ENCODE measurements around the gene TFEB. TPM values are rescaled to one million over a fixed set of nuclear protein-coding genes. Genes with fewer than 3 reads are reported as not detected.

TFEB gene
- total RNA-seq, 1 donor, result 5.1 TPM

DNA sequence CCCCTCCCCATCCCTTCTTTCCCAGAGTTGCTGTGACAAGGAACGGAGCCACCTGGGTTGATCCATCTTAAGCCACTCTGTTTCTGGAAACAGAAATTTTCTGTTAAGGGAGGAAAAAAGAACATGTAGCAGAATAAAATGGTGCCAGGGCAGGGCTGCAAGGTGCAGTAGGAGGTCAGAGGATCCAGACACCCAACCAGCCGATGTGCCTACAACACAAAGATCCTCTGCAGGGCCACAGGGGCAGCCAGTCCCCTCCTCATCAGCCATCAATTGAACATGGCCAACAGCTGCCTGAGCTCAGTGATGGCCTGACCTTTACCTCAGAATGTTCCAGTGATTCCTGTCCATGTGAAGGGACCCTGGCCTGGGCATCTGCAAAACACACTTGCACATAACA lies 85.3 kb downstream of the TFEB start:
- Histone ChIP-seq H3K9me3 (ENCODE audit: low read depth, low read length) (no peaks in the 10 kb centered on the region), H3K4me3 (ENCODE audit: insufficient read depth, low read length) (no peak overlapping the region), H3K4me1 (ENCODE audit: insufficient read depth, low read length) (no peaks in the 10 kb centered on the region), H3K27me3 (ENCODE audit: insufficient read depth, low read length) (peaks cover 25% of the 10 kb centered on the region), H3K4me2 (ENCODE audit: insufficient read depth, low read length) (no peak overlapping the region), H3K36me3 (ENCODE audit: insufficient read depth, low read length) (no peaks in the 10 kb centered on the region), H3K79me2 (ENCODE audit: insufficient read depth, low read length) (no peaks in the 10 kb centered on the region), H3K27ac (ENCODE audit: low read depth, low read length) (no peak overlapping the region), H2AFZ (ENCODE audit: low read length) (no peak overlapping the region), H4K20me1 (ENCODE audit: insufficient read depth, low read length) (no peaks in the 10 kb centered on the region)
- peak; percentile 29 for DNase-seq (ENCODE audit: insufficient read length, low spot score, missing footprints)
- TF ChIP-seq, protein P1, sequence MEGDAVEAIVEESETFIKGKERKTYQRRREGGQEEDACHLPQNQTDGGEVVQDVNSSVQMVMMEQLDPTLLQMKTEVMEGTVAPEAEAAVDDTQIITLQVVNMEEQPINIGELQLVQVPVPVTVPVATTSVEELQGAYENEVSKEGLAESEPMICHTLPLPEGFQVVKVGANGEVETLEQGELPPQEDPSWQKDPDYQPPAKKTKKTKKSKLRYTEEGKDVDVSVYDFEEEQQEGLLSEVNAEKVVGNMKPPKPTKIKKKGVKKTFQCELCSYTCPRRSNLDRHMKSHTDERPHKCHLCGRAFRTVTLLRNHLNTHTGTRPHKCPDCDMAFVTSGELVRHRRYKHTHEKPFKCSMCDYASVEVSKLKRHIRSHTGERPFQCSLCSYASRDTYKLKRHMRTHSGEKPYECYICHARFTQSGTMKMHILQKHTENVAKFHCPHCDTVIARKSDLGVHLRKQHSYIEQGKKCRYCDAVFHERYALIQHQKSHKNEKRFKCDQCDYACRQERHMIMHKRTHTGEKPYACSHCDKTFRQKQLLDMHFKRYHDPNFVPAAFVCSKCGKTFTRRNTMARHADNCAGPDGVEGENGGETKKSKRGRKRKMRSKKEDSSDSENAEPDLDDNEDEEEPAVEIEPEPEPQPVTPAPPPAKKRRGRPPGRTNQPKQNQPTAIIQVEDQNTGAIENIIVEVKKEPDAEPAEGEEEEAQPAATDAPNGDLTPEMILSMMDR (IDR thresholded peaks at IDR 0.05; ENCODE audit: extremely low read depth, low read depth, low read length), result no peak

DNA sequence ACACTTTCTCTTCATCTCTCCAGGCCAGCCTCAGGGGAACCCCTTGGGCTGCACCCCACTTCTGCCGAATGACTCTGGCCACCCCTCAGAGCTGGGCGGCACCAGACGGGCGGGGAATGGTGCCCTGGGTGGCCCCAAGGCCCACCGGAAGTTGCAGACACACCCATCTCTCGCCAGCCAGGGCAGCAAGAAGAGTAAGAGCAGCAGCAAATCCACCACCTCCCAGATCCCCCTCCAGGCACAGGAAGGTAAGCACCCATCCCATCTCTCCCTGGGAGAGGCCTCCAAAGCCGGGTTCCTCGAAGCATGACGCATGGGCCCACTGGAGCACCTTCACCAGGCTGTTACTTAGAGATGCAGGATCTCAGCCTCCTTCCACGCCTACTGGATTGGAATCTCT lies 85.8 kb downstream of the TFEB start:
- Histone ChIP-seq H3K4me1 (ENCODE audit: insufficient read depth, low read length) (no peaks in the 10 kb centered on the region), H3K36me3 (ENCODE audit: insufficient read depth, low read length) (no peaks in the 10 kb centered on the region), H4K20me1 (ENCODE audit: insufficient read depth, low read length) (no peaks in the 10 kb centered on the region), H3K27me3 (ENCODE audit: insufficient read depth, low read length) (peaks cover 25% of the 10 kb centered on the region), H3K79me2 (ENCODE audit: insufficient read depth, low read length) (no peaks in the 10 kb centered on the region), H2AFZ (ENCODE audit: low read length) (no peak overlapping the region), H3K4me2 (ENCODE audit: insufficient read depth, low read length) (no peak overlapping the region), H3K4me3 (ENCODE audit: insufficient read depth, low read length) (no peak overlapping the region), H3K9me3 (ENCODE audit: low read depth, low read length) (no peaks in the 10 kb centered on the region), H3K27ac (ENCODE audit: low read depth, low read length) (no peak overlapping the region)
- TF ChIP-seq, protein P1 (IDR thresholded peaks at IDR 0.05; ENCODE audit: extremely low read depth, low read depth, low read length), result no peak
- DNase-seq (ENCODE audit: insufficient read length, low spot score, missing footprints), result peak; percentile 68

DNA sequence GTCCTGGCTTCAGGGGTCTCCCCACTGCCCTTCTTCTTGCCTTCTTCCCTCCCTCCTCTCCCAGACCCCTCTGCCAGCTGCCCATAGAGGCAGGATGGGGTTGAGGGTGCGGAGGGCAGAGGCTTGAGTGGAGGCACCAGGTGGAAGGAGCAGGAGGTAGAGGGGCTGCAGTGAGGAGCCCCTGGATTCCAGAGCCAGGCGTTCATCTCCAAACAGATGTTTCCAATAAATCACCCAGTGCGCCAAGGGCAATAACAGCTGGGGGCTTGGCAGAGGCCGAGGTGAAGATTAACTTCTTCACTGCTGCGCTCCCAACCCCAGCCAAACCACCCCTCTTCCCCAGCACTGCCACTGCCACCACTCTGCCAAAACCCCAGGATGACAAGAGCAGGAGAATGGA lies 86.5 kb downstream of the TFEB start:
- no peaks in the 10 kb centered on the region for H3K4me1 ChIP-seq (ENCODE audit: insufficient read depth, low read length)
- no peak overlapping the region for H3K4me2 ChIP-seq (ENCODE audit: insufficient read depth, low read length)
- H2AFZ ChIP-seq (ENCODE audit: low read length), result no peak overlapping the region
- no peaks in the 10 kb centered on the region for H3K79me2 ChIP-seq (ENCODE audit: insufficient read depth, low read length)
- peak; percentile 45 for DNase-seq (ENCODE audit: insufficient read length, low spot score, missing footprints)
- peaks cover 28% of the 10 kb centered on the region for H3K27me3 ChIP-seq (ENCODE audit: insufficient read depth, low read length)
- no peak overlapping the region for H3K4me3 ChIP-seq (ENCODE audit: insufficient read depth, low read length)
- H3K36me3 ChIP-seq (ENCODE audit: insufficient read depth, low read length), result no peaks in the 10 kb centered on the region
- H3K9me3 ChIP-seq (ENCODE audit: low read depth, low read length), result no peaks in the 10 kb centered on the region
- no peak overlapping the region for H3K27ac ChIP-seq (ENCODE audit: low read depth, low read length)
- TF ChIP-seq, protein P1 (IDR thresholded peaks at IDR 0.05; ENCODE audit: extremely low read depth, low read depth, low read length), result no peak
- no peaks in the 10 kb centered on the region for H4K20me1 ChIP-seq (ENCODE audit: insufficient read depth, low read length)

DNA sequence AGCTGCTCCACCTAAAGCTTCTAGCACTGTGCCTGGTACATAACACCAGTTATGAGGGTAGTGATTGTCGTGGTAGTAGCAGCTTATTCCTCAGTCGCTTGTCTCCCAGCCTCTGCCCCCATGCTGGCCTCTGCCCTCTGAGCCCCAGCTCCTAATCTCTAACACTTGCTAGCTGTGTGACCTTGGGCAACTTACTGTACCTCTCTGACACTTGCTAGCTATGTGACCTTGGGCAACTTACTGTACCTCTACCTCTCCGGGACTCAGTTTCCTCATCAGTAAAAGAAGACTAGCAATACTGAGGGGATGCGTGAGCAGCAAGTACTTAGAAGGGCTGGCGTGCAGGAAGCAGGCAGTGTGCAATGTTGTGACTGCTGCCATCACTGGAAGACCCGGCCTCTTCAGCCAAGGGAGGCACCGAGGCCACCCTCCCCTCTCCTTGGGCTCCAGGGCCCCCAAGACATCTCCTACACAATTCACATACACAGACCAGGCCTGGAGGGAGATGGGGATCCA lies 87.3 kb downstream of the TFEB start:
- H3K4me1 ChIP-seq (ENCODE audit: insufficient read depth, low read length), result no peaks in the 10 kb centered on the region
- no peaks in the 10 kb centered on the region for H3K79me2 ChIP-seq (ENCODE audit: insufficient read depth, low read length)
- H3K4me2 ChIP-seq (ENCODE audit: insufficient read depth, low read length), result no peak overlapping the region
- H3K27me3 ChIP-seq (ENCODE audit: insufficient read depth, low read length), result peaks cover 32% of the 10 kb centered on the region
- peak; percentile 71 for DNase-seq (ENCODE audit: insufficient read length, low spot score, missing footprints)
- H4K20me1 ChIP-seq (ENCODE audit: insufficient read depth, low read length), result no peaks in the 10 kb centered on the region
- H3K36me3 ChIP-seq (ENCODE audit: insufficient read depth, low read length), result no peaks in the 10 kb centered on the region
- TF ChIP-seq, protein P1 (IDR thresholded peaks at IDR 0.05; ENCODE audit: extremely low read depth, low read depth, low read length), result no peak
- no peak overlapping the region for H2AFZ ChIP-seq (ENCODE audit: low read length)
- H3K4me3 ChIP-seq (ENCODE audit: insufficient read depth, low read length), result no peak overlapping the region
- H3K9me3 ChIP-seq (ENCODE audit: low read depth, low read length), result no peaks in the 10 kb centered on the region
- H3K27ac ChIP-seq (ENCODE audit: low read depth, low read length), result no peak overlapping the region

Measured in osteoblast (primary cell).